BJ (cell line): ENCODE results near the gene PAK2. TPM values are rescaled to one million over a fixed set of nuclear protein-coding genes. Genes with fewer than 3 reads are reported as not detected.
"Not testable (repeated sequence)": the region's sequence is repeated elsewhere in the genome, so short reads cannot be mapped to it uniquely, and the experiment has no call there.

Experiments
- CTCF ChIA-PET: fragments of 350-600 bp; formaldehyde crosslinking; extraction: SDS; loops from one replicate; lab custom pipeline; 2021; ENCODE audit warnings: antibody characterized with exemption, inconsistent platforms; lab: Yijun Ruan, JAX
- POLR2A ChIA-PET: fragments of 300-600 bp; sonication (Branson Sonifier 250); formaldehyde crosslinking; extraction: SDS; loops from one replicate; lab custom pipeline; 2021; ENCODE audit warnings: antibody characterized with exemption; lab: Charles Lee
- DNase-seq: peaks from one replicate; pipeline ENCODE4 v3.0.0-alpha.2; 2011; ENCODE audit warnings: low read depth
- H3K27me3 ChIP-seq: 2 replicates; pipeline ENCODE4 v1.6.0; 2011; ENCODE audit warnings: low read length; ENCODE audit not compliant: control insufficient read depth, insufficient read depth
- H3K36me3 ChIP-seq: 2 replicates; pipeline ENCODE4 v1.5.1; 2011; ENCODE audit warnings: low read length; ENCODE audit not compliant: control insufficient read depth, insufficient read depth
- H3K4me3 ChIP-seq: 2 replicates; pipeline ENCODE4 v1.5.1; 2011; ENCODE audit warnings: low read depth, mild to moderate bottlenecking, control low read depth, low read length
- polyA plus RNA-seq: library from polyadenylated mRNA; depleted of rRNA; stranded (reverse); fragments of >200 nt; gene quantifications from 2 replicates; pipeline ENCODE4 v1.2.3, GENCODE V29; 2011
- TF ChIP-seq, protein P1 (sequence below): IDR thresholded peaks from 2 replicates; pipeline ENCODE4 v1.5.1; 2011; ENCODE audit warnings: low read depth, mild to moderate bottlenecking, control low read depth, inconsistent platforms, low read length, moderate library complexity; ENCODE audit not compliant: insufficient read depth

The PAK2 gene
- polyA plus RNA-seq, 1 experiment: 31.7 TPM

- no peak overlapping the region for H3K4me3 ChIP-seq
- TF ChIP-seq, protein P1, sequence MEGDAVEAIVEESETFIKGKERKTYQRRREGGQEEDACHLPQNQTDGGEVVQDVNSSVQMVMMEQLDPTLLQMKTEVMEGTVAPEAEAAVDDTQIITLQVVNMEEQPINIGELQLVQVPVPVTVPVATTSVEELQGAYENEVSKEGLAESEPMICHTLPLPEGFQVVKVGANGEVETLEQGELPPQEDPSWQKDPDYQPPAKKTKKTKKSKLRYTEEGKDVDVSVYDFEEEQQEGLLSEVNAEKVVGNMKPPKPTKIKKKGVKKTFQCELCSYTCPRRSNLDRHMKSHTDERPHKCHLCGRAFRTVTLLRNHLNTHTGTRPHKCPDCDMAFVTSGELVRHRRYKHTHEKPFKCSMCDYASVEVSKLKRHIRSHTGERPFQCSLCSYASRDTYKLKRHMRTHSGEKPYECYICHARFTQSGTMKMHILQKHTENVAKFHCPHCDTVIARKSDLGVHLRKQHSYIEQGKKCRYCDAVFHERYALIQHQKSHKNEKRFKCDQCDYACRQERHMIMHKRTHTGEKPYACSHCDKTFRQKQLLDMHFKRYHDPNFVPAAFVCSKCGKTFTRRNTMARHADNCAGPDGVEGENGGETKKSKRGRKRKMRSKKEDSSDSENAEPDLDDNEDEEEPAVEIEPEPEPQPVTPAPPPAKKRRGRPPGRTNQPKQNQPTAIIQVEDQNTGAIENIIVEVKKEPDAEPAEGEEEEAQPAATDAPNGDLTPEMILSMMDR: no peak
- DNase-seq: no peak
- ChIA-PET POLR2A (no interaction called here), CTCF (no interaction called here)
- peaks cover 4% of the 10 kb centered on the region for H3K36me3 ChIP-seq
- H3K27me3 ChIP-seq: no peaks in the 10 kb centered on the region
Observed at GRCh38 chr3:196804773-196805172, 65.1 kb downstream of the PAK2 start.

- Histone ChIP-seq H3K27me3 (no peaks in the 10 kb centered on the region), H3K36me3 (peaks cover 6% of the 10 kb centered on the region), H3K4me3 (no peak overlapping the region)
- DNase-seq: no peak
- POLR2A ChIA-PET: no interaction called here
- TF ChIP-seq, protein P1: no peak
- CTCF ChIA-PET: no interaction called here
Observed at GRCh38 chr3:196810963-196811581, 71.4 kb downstream of the PAK2 start.

DNA sequence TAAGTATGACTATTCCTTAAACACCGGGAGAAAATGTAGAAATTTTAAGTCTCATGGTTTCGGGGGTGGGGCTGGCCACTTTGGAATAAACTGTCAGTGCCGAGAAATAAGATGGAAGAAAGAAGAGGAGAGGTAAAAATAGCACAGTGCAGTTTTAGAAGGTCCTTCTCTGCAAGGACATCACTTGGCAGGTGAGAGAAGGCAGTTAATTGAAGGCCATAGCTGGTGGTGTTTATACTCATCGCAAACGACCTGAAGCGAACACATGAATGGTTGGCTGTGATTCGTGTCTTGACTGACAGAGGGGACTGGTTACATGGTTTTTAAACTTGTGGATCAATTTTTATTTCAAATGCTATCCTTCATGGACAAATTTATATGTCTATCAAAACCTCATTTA lies 73.2 kb downstream of the PAK2 start:
- TF ChIP-seq, protein P1: no peak
- ChIA-PET POLR2A (no interaction called here), CTCF (no interaction called here)
- Histone ChIP-seq H3K4me3 (no peak overlapping the region), H3K36me3 (peaks cover 4% of the 10 kb centered on the region), H3K27me3 (no peaks in the 10 kb centered on the region)
- DNase-seq: no peak

- Histone ChIP-seq H3K4me3 (no peak overlapping the region), H3K36me3 (peaks cover 3% of the 10 kb centered on the region), H3K27me3 (no peaks in the 10 kb centered on the region)
- ChIA-PET CTCF (no interaction called here), POLR2A (no interaction called here)
- DNase-seq: no peak
- TF ChIP-seq, protein P1: no peak
Observed at GRCh38 chr3:196813903-196814302, 74.2 kb downstream of the PAK2 start.

DNA sequence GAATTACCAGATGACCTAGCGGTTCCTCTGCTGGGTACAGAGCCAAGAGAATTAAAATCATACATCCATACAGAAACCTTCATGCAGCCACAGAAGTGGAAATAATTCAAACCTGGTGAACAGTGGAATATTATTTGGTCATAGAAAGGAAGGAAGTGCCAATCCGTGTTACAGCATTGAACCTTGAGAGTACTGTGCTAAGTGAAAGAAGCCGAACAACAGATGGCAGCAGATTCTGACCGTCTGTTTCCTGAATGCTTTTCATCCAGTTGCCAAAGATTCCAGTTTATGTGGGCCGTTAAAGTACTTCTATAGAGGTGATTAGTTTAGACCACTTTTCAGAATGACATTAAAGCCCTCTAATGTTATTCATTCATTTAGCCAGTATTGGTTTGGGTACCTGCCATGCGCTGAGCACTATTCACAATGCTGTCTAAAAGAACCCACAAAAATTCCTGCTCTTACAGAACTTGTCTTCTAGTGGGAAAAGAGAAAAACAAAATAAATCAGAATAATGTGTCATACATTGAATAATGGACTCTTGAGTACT lies 82.2 kb downstream of the PAK2 start:
- DNase-seq: no peak
- Histone ChIP-seq H3K36me3 (peaks cover 14% of the 10 kb centered on the region), H3K4me3 (no peak overlapping the region), H3K27me3 (no peaks in the 10 kb centered on the region)
- CTCF ChIA-PET: no interaction called here
- POLR2A ChIA-PET: no interaction called here
- TF ChIP-seq, protein P1: no peak

DNA sequence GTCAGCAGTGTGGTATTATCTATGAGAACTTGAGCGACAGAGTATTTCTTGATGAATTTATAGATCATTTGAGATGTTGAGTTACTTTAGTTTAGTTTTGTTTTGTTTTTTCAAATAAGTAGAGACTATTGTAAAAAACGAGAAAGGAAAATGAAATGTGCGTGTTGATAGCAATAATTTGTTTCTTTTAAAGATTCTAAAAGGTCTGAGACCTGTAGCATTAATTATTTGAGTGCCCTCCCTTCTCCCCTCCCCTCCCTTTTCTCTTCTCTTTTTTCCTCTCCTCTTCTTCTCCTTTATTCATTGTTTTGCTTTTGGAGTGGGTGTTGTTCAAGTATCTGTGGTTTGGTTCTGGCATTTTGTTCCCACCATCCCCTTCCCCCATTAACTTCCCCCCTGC lies 90.0 kb downstream of the PAK2 start:
- DNase-seq, H3K4me3 ChIP-seq, H3K36me3 ChIP-seq, CTCF ChIA-PET, POLR2A ChIA-PET, H3K27me3 ChIP-seq: not testable (repeated sequence)
